ENCODE data around the gene NHP2. TPM values are rescaled to one million over a fixed set of nuclear protein-coding genes. Genes with fewer than 3 reads are reported as not detected.
"Not testable (repeated sequence)": the region's sequence is repeated elsewhere in the genome, so short reads cannot be mapped to it uniquely, and the experiment has no call there.

NHP2 gene
- total RNA-seq, 1 donor from 2014 or later = 128 TPM

- Mint-ChIP-seq H3K27ac (ENCODE audit: unreplicated experiment) (no peak overlapping the region), H3K36me3 (ENCODE audit: unreplicated experiment) (no peaks in the 10 kb centered on the region), H3K4me1 (ENCODE audit: low read depth, unreplicated experiment) (peaks cover 2% of the 10 kb centered on the region), H3K27me3 (ENCODE audit: unreplicated experiment) (peaks cover 4% of the 10 kb centered on the region), H3K9me3 (ENCODE audit: unreplicated experiment) (peaks cover 2% of the 10 kb centered on the region), H3K4me3 (ENCODE audit: unreplicated experiment) (no peak overlapping the region)
- no peak for DNase-seq
- no peak for TF ChIP-seq CTCF (IDR thresholded peaks at IDR 0.05; ENCODE audit: partially characterized antibody, unreplicated experiment)
Observed at GRCh38 chr5:178141550-178141949, 12.1 kb downstream of the NHP2 start.

GRCh38 chr5:178137991-178138390, 15.7 kb downstream of the NHP2 start:
- no peak overlapping the region for H3K27ac Mint-ChIP-seq (ENCODE audit: unreplicated experiment)
- no peak for DNase-seq
- no peak for TF ChIP-seq CTCF (IDR thresholded peaks at IDR 0.05; ENCODE audit: partially characterized antibody, unreplicated experiment)
- H3K27me3 Mint-ChIP-seq (ENCODE audit: unreplicated experiment) = peaks cover 4% of the 10 kb centered on the region
- H3K36me3 Mint-ChIP-seq (ENCODE audit: unreplicated experiment) = no peaks in the 10 kb centered on the region
- H3K4me1 Mint-ChIP-seq (ENCODE audit: low read depth, unreplicated experiment) = no peaks in the 10 kb centered on the region
- H3K4me3 Mint-ChIP-seq (ENCODE audit: unreplicated experiment) = no peak overlapping the region
- H3K9me3 Mint-ChIP-seq (ENCODE audit: unreplicated experiment) = no peaks in the 10 kb centered on the region

GRCh38 chr5:178136990-178137389, 16.7 kb downstream of the NHP2 start:
- Mint-ChIP-seq H3K27me3 (ENCODE audit: unreplicated experiment) (peaks cover 2% of the 10 kb centered on the region), H3K4me1 (ENCODE audit: low read depth, unreplicated experiment) (no peaks in the 10 kb centered on the region), H3K27ac (ENCODE audit: unreplicated experiment) (no peak overlapping the region), H3K9me3 (ENCODE audit: unreplicated experiment) (no peaks in the 10 kb centered on the region), H3K4me3 (ENCODE audit: unreplicated experiment) (no peak overlapping the region), H3K36me3 (ENCODE audit: unreplicated experiment) (no peaks in the 10 kb centered on the region)
- no peak for TF ChIP-seq CTCF (IDR thresholded peaks at IDR 0.05; ENCODE audit: partially characterized antibody, unreplicated experiment)
- DNase-seq = no peak

GRCh38 chr5:178131446-178131996, 22.2 kb downstream of the NHP2 start:
- no peaks in the 10 kb centered on the region for H3K36me3 Mint-ChIP-seq (ENCODE audit: unreplicated experiment)
- peaks cover 5% of the 10 kb centered on the region for H3K27me3 Mint-ChIP-seq (ENCODE audit: unreplicated experiment)
- peak overlapping the region; percentile 96 for H3K4me3 Mint-ChIP-seq (ENCODE audit: unreplicated experiment)
- TF ChIP-seq CTCF (IDR thresholded peaks at IDR 0.05; ENCODE audit: partially characterized antibody, unreplicated experiment) = no peak
- H3K4me1 Mint-ChIP-seq (ENCODE audit: low read depth, unreplicated experiment) = peaks cover 4% of the 10 kb centered on the region
- H3K9me3 Mint-ChIP-seq (ENCODE audit: unreplicated experiment) = peaks cover 6% of the 10 kb centered on the region
- peak overlapping the region; percentile 81 for H3K27ac Mint-ChIP-seq (ENCODE audit: unreplicated experiment)
- no peak for DNase-seq

GRCh38 chr5:178130576-178131445, 22.9 kb downstream of the NHP2 start, which contains the start of gene RMND5B:
Gene RMND5B (plus strand): TSS chr5:178131014. CDS start chr5:178138120, 7,106 bp downstream.
- Mint-ChIP-seq H3K36me3 (ENCODE audit: unreplicated experiment) (no peaks in the 10 kb centered on the region), H3K4me1 (ENCODE audit: low read depth, unreplicated experiment) (peaks cover 4% of the 10 kb centered on the region), H3K27ac (ENCODE audit: unreplicated experiment) (peak within 1 kb of the TSS; percentile 81), H3K4me3 (ENCODE audit: unreplicated experiment) (peak within 1 kb of the TSS; percentile 96), H3K27me3 (ENCODE audit: unreplicated experiment) (peaks cover 5% of the 10 kb centered on the region), H3K9me3 (ENCODE audit: unreplicated experiment) (peaks cover 6% of the 10 kb centered on the region)
- no peak for TF ChIP-seq CTCF (IDR thresholded peaks at IDR 0.05; ENCODE audit: partially characterized antibody, unreplicated experiment)
- peak; percentile 90 for DNase-seq

GRCh38 chr5:178130234-178130575, 23.5 kb downstream of the NHP2 start:
- H3K27me3 Mint-ChIP-seq (ENCODE audit: unreplicated experiment); H3K4me1 Mint-ChIP-seq (ENCODE audit: low read depth, unreplicated experiment); DNase-seq; H3K36me3 Mint-ChIP-seq (ENCODE audit: unreplicated experiment); H3K9me3 Mint-ChIP-seq (ENCODE audit: unreplicated experiment): not testable (repeated sequence)
- Mint-ChIP-seq H3K4me3 (ENCODE audit: unreplicated experiment) (peak overlapping the region; percentile 85), H3K27ac (ENCODE audit: unreplicated experiment) (peak overlapping the region; percentile 81)

Measured in glutamatergic neuron (in vitro differentiated cells).